AG09319 (cell line): ENCODE data around the gene SKI.

Experiments
- DNase-seq: peaks from one replicate; pipeline ENCODE4 v3.0.0-alpha.2; 2010; ENCODE audit warnings: low read depth; ENCODE audit errors: extremely low read depth
- CTCF ChIP-seq: IDR thresholded peaks from 2 replicates; pipeline ENCODE4 v1.5.1; 2011; ENCODE audit warnings: low read depth, mild to moderate bottlenecking, inconsistent platforms, low read length, moderate library complexity

Gene SKI

GRCh38 chr1:2213576-2214505 lies 14.3 kb upstream of the SKI start:
- no peak for TF ChIP-seq CTCF
- no peak for DNase-seq

GRCh38 chr1:2214541-2215241 lies 13.4 kb upstream of the SKI start:
- TF ChIP-seq CTCF, result no peak
- no peak for DNase-seq

- no peak for DNase-seq
- TF ChIP-seq CTCF, result no peak
These were observed 12.8 kb upstream of the SKI start for GRCh38 chr1:2215329-2215728.

GRCh38 chr1:2215909-2216766 lies 12.0 kb upstream of the SKI start:
- no peak for TF ChIP-seq CTCF
- DNase-seq, result no peak

- no peak for TF ChIP-seq CTCF
- DNase-seq, result no peak
These were observed 11.4 kb upstream of the SKI start for GRCh38 chr1:2216767-2217058.

- no peak for DNase-seq
- TF ChIP-seq CTCF, result no peak
These were observed 6.8 kb upstream of the SKI start for GRCh38 chr1:2221271-2221670.
